Activated CD4-positive, alpha-beta T cell treated with anti-CD3 and anti-CD28 coated beads, Interleukin-2, amount 10 ng/mL, durations not matched to agents 24 days and 14 days (primary cell): ENCODE measurements around the gene CALML4. TPM values are rescaled to one million over a fixed set of nuclear protein-coding genes. Genes with fewer than 3 reads are reported as not detected.
"Not testable (repeated sequence)": the region's sequence is repeated elsewhere in the genome, so short reads cannot be mapped to it uniquely, and the experiment has no call there.

Source experiments
- DNase-seq: peaks from one replicate; pipeline ENCODE4 v3.0.0; 2022
- H3K27ac Mint-ChIP-seq: one replicate; pipeline ENCODE4 v1.8.0; 2022; ENCODE audit warnings: mild to moderate bottlenecking, mixed read lengths
- H3K27me3 Mint-ChIP-seq: one replicate; pipeline ENCODE4 v1.8.0; 2022; ENCODE audit warnings: mixed read lengths
- H3K36me3 Mint-ChIP-seq: one replicate; pipeline ENCODE4 v1.8.0; 2022; ENCODE audit warnings: low read depth, mild to moderate bottlenecking, mixed read lengths
- H3K4me1 Mint-ChIP-seq: one replicate; pipeline ENCODE4 v1.8.0; 2021; ENCODE audit warnings: mixed read lengths
- H3K4me3 Mint-ChIP-seq: one replicate; pipeline ENCODE4 v1.8.0; 2022; ENCODE audit warnings: mild to moderate bottlenecking, moderate library complexity, mixed read lengths
- H3K9me3 Mint-ChIP-seq: one replicate; pipeline ENCODE4 v1.8.0; 2021; ENCODE audit warnings: mixed read lengths
- intact Hi-C: fragments of 100-400 bp; cut with micrococcal nuclease; formaldehyde crosslinking; loops from one replicate; pipeline ENCODE4 v1.15.1; 2023
- total RNA-seq: library from RNA; stranded (reverse); gene quantifications from 2 replicates; pipeline ENCODE4 v1.2.3, GENCODE V29; 2022

Gene CALML4
- total RNA-seq, 1 donor from 2014 or later = 14.6 TPM

- intact Hi-C loops = loop anchor here (10.0 kb wide), 1 partner anchor 130 kb away; the partner anchor contains the start of gene PIAS1
- Mint-ChIP-seq H3K27me3 (no peaks in the 10 kb centered on the region), H3K9me3 (no peaks in the 10 kb centered on the region), H3K27ac (no peak overlapping the region), H3K4me3 (no peak overlapping the region), H3K4me1 (no peaks in the 10 kb centered on the region), H3K36me3 (peaks cover 57% of the 10 kb centered on the region)
- DNase-seq = peak; percentile 45
Measured at GRCh38 chr15:68184616-68185480, 20.3 kb downstream of the CALML4 start.

- Mint-ChIP-seq H3K27ac (peak overlapping the region; percentile 9), H3K36me3 (peaks cover 53% of the 10 kb centered on the region)
- intact Hi-C loops = loop anchor here (10.0 kb wide), 1 partner anchor 129 kb away; the partner anchor contains the start of gene PIAS1
Measured at GRCh38 chr15:68183616-68184315, 21.4 kb downstream of the CALML4 start.

DNA sequence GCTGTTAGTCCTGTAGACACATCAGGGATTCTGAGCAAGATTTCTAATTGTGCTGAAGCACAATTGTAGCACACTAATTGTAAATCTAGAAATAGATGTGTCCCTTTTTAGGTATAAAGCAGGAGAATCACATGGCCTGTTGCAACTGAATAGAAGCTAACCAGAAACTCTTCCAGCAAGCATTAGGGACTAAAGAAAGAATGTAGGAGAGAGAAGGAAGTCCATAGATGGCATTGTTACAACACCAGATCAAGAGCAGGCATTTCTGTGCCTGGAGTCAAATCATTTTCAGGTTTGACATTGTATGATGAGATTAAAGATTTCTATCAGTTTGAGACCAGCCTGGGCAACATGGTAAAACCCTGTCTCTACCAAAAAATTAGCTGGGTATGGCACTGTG lies 27.4 kb downstream of the CALML4 start:
- peaks cover 43% of the 10 kb centered on the region for H3K36me3 Mint-ChIP-seq
- H3K27me3 Mint-ChIP-seq = no peaks in the 10 kb centered on the region

More at GRCh38 chr15:68183616-68184315, 21.4 kb downstream of the CALML4 start:
- Mint-ChIP-seq H3K4me3 (no peak overlapping the region), H3K9me3 (no peaks in the 10 kb centered on the region), H3K4me1 (no peaks in the 10 kb centered on the region), H3K27me3 (no peaks in the 10 kb centered on the region)
- peak; percentile 34 for DNase-seq

DNA sequence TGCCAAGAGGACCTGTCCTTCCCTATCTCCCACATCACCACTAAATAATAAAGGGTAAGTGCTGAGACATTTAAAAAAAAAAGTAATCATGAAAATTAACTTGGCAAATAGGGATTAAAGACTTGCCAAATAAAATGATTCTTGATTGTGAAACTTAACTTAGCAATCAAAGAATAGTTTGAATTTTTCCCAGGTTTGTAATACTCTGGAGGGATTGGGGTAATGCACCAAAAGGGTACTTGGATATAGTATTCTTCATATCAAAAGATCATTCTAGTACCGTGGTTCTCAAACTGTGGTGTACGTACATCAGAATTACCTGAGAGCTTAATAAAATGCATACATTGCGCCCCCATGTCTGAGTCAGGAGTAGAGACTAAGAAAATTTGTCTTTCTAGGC lies 28.5 kb downstream of the CALML4 start:
- DNase-seq = no peak
- no peak overlapping the region for H3K4me3 Mint-ChIP-seq
- H3K36me3 Mint-ChIP-seq = peaks cover 44% of the 10 kb centered on the region
- H3K4me1 Mint-ChIP-seq = no peaks in the 10 kb centered on the region
- no peaks in the 10 kb centered on the region for H3K9me3 Mint-ChIP-seq
- intact Hi-C loops = no loop called here
- H3K27ac Mint-ChIP-seq = no peak overlapping the region
- H3K27me3 Mint-ChIP-seq = no peaks in the 10 kb centered on the region

More for the DNA sequence above, 27.4 kb downstream of the CALML4 start:
- H3K4me1 Mint-ChIP-seq = no peaks in the 10 kb centered on the region
- no peak for DNase-seq
- no peaks in the 10 kb centered on the region for H3K9me3 Mint-ChIP-seq
- peak overlapping the region; percentile 64 for H3K27ac Mint-ChIP-seq
- H3K4me3 Mint-ChIP-seq = no peak overlapping the region
- intact Hi-C loops = no loop called here

- H3K27ac Mint-ChIP-seq = no peak overlapping the region
- H3K36me3 Mint-ChIP-seq = peaks cover 39% of the 10 kb centered on the region
- no peaks in the 10 kb centered on the region for H3K27me3 Mint-ChIP-seq
- no peaks in the 10 kb centered on the region for H3K4me1 Mint-ChIP-seq
- H3K4me3 Mint-ChIP-seq = no peak overlapping the region
- no peak for DNase-seq
- intact Hi-C loops = no loop called here
- no peaks in the 10 kb centered on the region for H3K9me3 Mint-ChIP-seq
Measured at GRCh38 chr15:68175526-68175925, 29.6 kb downstream of the CALML4 start.

GRCh38 chr15:68173119-68173518 lies 32.0 kb downstream of the CALML4 start:
- no peaks in the 10 kb centered on the region for H3K4me1 Mint-ChIP-seq
- H3K9me3 Mint-ChIP-seq = no peaks in the 10 kb centered on the region
- intact Hi-C loops = no loop called here
- no peak overlapping the region for H3K27ac Mint-ChIP-seq
- peaks cover 30% of the 10 kb centered on the region for H3K36me3 Mint-ChIP-seq
- H3K27me3 Mint-ChIP-seq = no peaks in the 10 kb centered on the region
- no peak overlapping the region for H3K4me3 Mint-ChIP-seq
- DNase-seq = no peak

GRCh38 chr15:68172037-68172436 lies 33.1 kb downstream of the CALML4 start:
- H3K36me3 Mint-ChIP-seq = peaks cover 22% of the 10 kb centered on the region
- intact Hi-C loops, DNase-seq, H3K27me3 Mint-ChIP-seq, H3K9me3 Mint-ChIP-seq, H3K4me1 Mint-ChIP-seq, H3K27ac Mint-ChIP-seq, H3K4me3 Mint-ChIP-seq: not testable (repeated sequence)

GRCh38 chr15:68166847-68167246 lies 38.3 kb downstream of the CALML4 start:
- intact Hi-C loops = no loop called here
- no peaks in the 10 kb centered on the region for H3K27me3 Mint-ChIP-seq
- no peak overlapping the region for H3K27ac Mint-ChIP-seq
- peaks cover 22% of the 10 kb centered on the region for H3K36me3 Mint-ChIP-seq
- DNase-seq = no peak
- no peak overlapping the region for H3K4me3 Mint-ChIP-seq
- no peaks in the 10 kb centered on the region for H3K9me3 Mint-ChIP-seq
- H3K4me1 Mint-ChIP-seq = no peaks in the 10 kb centered on the region

DNA sequence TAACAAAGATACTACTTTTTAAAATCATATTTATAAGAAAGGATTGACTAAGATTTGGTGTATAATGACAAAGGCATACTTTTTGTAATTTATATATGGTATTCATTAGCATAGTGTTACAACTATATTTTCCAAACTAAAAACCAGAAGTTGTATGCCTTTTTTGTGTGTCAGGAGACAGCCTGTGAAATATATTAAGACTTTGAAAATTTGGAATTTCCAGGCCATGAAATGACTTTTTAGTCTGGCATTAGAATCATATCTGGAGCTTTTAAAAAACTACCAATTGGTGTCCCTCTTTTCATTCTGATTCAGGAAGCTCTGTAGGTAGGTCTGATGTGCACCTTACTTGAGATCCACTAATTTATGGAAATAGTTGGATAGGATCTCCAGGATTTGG lies 41.9 kb downstream of the CALML4 start:
- intact Hi-C loops = no loop called here
- Mint-ChIP-seq H3K4me3 (no peak overlapping the region), H3K36me3 (peaks cover 31% of the 10 kb centered on the region), H3K27me3 (no peaks in the 10 kb centered on the region), H3K4me1 (no peaks in the 10 kb centered on the region), H3K9me3 (no peaks in the 10 kb centered on the region), H3K27ac (no peak overlapping the region)
- no peak for DNase-seq

- intact Hi-C loops = no loop called here
- H3K36me3 Mint-ChIP-seq = peaks cover 30% of the 10 kb centered on the region
- no peaks in the 10 kb centered on the region for H3K4me1 Mint-ChIP-seq
- H3K9me3 Mint-ChIP-seq = no peaks in the 10 kb centered on the region
- no peak for DNase-seq
- H3K27ac Mint-ChIP-seq = no peak overlapping the region
- H3K4me3 Mint-ChIP-seq = no peak overlapping the region
- no peaks in the 10 kb centered on the region for H3K27me3 Mint-ChIP-seq
Measured at GRCh38 chr15:68158046-68158628, 47.0 kb downstream of the CALML4 start.

DNA sequence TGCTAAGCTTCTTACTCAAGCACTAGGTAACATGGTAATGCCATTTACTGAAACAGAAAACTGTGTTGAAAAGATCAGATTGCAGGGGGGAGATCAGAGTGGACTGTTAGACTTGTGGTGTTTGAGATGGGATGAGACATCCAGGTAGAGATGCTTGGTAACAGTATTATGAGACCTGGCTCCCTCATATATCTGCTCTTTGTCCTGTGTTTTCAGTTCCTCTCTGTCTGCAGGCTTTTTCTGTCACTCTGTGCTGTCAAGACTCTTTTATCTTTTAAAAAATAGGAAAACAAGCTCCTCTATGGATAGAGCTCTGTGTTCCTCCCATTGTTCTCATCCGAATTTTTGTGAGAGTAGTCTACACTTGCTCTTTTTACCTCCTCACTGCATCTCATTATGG lies 48.1 kb downstream of the CALML4 start:
- Mint-ChIP-seq H3K27ac (no peak overlapping the region), H3K4me1 (no peaks in the 10 kb centered on the region), H3K4me3 (no peak overlapping the region), H3K36me3 (peaks cover 30% of the 10 kb centered on the region), H3K9me3 (no peaks in the 10 kb centered on the region), H3K27me3 (no peaks in the 10 kb centered on the region)
- intact Hi-C loops = no loop called here
- DNase-seq = no peak

- Mint-ChIP-seq H3K36me3 (peaks cover 20% of the 10 kb centered on the region), H3K4me1 (no peaks in the 10 kb centered on the region), H3K9me3 (no peaks in the 10 kb centered on the region), H3K27me3 (no peaks in the 10 kb centered on the region), H3K27ac (no peak overlapping the region), H3K4me3 (no peak overlapping the region)
- intact Hi-C loops = loop anchor here (2.0 kb wide), 1 partner anchor 292 kb away; no protein-coding TSS in a partner anchor
- peak; percentile 63 for DNase-seq
Measured at GRCh38 chr15:68154923-68155559, 50.1 kb downstream of the CALML4 start.

GRCh38 chr15:68152342-68152741 lies 52.8 kb downstream of the CALML4 start:
- peaks cover 26% of the 10 kb centered on the region for H3K36me3 Mint-ChIP-seq
- no peak overlapping the region for H3K27ac Mint-ChIP-seq
- H3K4me3 Mint-ChIP-seq = no peak overlapping the region
- intact Hi-C loops = no loop called here
- H3K9me3 Mint-ChIP-seq = no peaks in the 10 kb centered on the region
- H3K27me3 Mint-ChIP-seq = no peaks in the 10 kb centered on the region
- DNase-seq = no peak
- peaks cover 8% of the 10 kb centered on the region for H3K4me1 Mint-ChIP-seq
